ENCODE measurements around the gene DDX56. TPM values are rescaled to one million over a fixed set of nuclear protein-coding genes. Genes with fewer than 3 reads are reported as not detected.
A peak's percentile ranks its signal among the peaks of the same experiment; 100 is the strongest.

Gene DDX56
- total RNA-seq, 2 donors from 2014 or later = 32.2 to 54.1 TPM

DNA sequence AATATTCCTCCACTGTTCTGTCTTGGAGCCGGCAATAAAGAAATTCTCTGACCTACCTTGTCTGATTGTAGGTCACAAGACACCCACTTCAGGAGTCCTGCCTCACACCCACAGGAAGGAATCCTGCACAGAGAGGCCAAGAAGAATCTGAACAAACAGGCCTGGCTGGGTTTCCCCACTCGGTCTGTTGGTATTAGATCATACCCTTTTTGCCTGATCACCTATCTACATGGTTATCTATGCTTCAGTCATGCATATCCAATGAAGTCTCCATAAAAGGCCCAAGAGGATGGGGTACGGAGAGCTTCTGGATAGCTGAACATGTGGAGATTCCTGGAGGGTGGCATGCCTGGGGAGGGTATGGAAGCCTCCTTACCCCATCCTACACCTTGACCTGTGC is 45.0 kb upstream of the DDX56 start:
- no peaks in the 10 kb centered on the region for H3K27me3 ChIP-seq
- H3K9me3 ChIP-seq = no peaks in the 10 kb centered on the region
- DNase-seq = no peak
- intact Hi-C loops (cut with DNase I) = no loop called here
- peak overlapping the region in 1 of 4 donors; percentile 11 for H3K27ac ChIP-seq
- WGBS, 2 donors = 42 to 69% methylated on average over 3 of the region's 3 CpGs
- no peak for TF ChIP-seq POLR2A (IDR thresholded peaks at IDR 0.05)
- TF ChIP-seq, protein P1, sequence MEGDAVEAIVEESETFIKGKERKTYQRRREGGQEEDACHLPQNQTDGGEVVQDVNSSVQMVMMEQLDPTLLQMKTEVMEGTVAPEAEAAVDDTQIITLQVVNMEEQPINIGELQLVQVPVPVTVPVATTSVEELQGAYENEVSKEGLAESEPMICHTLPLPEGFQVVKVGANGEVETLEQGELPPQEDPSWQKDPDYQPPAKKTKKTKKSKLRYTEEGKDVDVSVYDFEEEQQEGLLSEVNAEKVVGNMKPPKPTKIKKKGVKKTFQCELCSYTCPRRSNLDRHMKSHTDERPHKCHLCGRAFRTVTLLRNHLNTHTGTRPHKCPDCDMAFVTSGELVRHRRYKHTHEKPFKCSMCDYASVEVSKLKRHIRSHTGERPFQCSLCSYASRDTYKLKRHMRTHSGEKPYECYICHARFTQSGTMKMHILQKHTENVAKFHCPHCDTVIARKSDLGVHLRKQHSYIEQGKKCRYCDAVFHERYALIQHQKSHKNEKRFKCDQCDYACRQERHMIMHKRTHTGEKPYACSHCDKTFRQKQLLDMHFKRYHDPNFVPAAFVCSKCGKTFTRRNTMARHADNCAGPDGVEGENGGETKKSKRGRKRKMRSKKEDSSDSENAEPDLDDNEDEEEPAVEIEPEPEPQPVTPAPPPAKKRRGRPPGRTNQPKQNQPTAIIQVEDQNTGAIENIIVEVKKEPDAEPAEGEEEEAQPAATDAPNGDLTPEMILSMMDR (IDR thresholded peaks at IDR 0.05) = no peak
- no peaks in the 10 kb centered on the region for H3K36me3 ChIP-seq (replicated peaks in 1 of 2; ENCODE audit: insufficient read depth in 1 of 2, low read depth in 2 of 2)
- ATAC-seq = no peak
- H3K4me1 ChIP-seq = peaks cover 38% of the 10 kb centered on the region
- H3K4me3 ChIP-seq = no peak overlapping the region

DNA sequence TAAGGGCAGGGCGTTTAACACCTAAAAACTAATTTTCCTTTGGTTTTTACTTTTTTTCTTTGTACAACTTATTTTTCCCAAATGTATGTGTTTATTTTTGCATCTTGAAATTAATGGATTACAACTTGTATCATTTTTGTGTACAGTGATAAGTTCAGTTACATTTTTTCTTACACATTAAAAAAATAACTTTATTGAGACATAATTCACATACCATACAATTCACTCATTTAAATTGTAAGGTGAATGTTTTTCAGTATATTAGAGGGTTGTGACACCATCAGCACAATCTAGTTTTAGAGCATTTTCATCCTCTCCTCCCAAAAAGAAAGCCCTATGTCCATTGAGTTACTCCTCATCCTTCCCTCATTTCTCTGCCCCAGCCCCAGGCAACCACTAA is 44.3 kb upstream of the DDX56 start:
- TF ChIP-seq POLR2A (IDR thresholded peaks at IDR 0.05) = no peak
- TF ChIP-seq, protein P1 (IDR thresholded peaks at IDR 0.05) = no peak
- Histone ChIP-seq H3K4me1 (peaks cover 36% of the 10 kb centered on the region), H3K27me3 (no peaks in the 10 kb centered on the region), H3K9me3 (no peaks in the 10 kb centered on the region), H3K36me3 (replicated peaks in 1 of 2; ENCODE audit: insufficient read depth in 1 of 2, low read depth in 2 of 2) (no peaks in the 10 kb centered on the region), H3K4me3 (no peak overlapping the region), H3K27ac (no peak overlapping the region)
- WGBS, 2 donors = 88 to 92% methylated on average over 1 of the region's 1 CpG
- DNase-seq = no peak
- ATAC-seq = no peak
- intact Hi-C loops (cut with DNase I) = no loop called here

DNA sequence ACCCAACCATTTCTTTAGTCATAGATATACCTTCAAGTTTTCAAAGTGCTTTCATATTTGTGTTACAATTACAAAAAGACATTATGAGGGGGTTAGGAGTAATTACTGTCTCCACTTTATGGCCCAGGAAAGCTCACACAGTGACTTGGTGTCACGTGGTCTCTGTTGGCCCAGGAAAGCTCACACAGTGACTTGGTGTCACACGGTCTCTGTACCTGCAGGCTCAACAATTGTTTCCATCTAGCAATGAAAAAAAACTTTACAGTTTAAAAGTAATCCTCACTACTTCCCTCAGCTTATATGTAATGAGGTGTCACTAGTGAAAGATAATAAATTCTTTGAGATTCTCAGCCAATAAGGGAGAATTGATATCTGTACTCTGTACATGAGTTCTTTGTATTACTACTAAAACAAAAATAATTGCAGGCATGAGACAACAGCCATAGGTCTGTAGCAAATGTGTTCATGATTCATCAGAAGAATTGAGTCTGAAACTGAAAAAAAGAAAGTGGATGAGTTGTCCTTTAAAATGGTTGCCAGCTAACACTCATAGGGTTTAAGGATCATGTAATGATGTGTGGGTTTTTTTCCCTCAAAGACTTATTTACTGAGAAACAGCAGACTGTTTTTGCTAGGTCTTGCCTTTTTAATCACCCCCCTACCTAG is 43.6 kb upstream of the DDX56 start:
- no peaks in the 10 kb centered on the region for H3K27me3 ChIP-seq
- intact Hi-C loops (cut with DNase I) = no loop called here
- peaks cover 29% of the 10 kb centered on the region for H3K4me1 ChIP-seq
- no peak for TF ChIP-seq POLR2A (IDR thresholded peaks at IDR 0.05)
- TF ChIP-seq, protein P1 (IDR thresholded peaks at IDR 0.05) = no peak
- DNase-seq = no peak
- WGBS, 2 donors = 50 to 67% methylated on average over 2 of the region's 2 CpGs
- no peaks in the 10 kb centered on the region for H3K36me3 ChIP-seq (replicated peaks in 1 of 2; ENCODE audit: insufficient read depth in 1 of 2, low read depth in 2 of 2)
- H3K27ac ChIP-seq = no peak overlapping the region
- ATAC-seq = no peak
- no peak overlapping the region for H3K4me3 ChIP-seq
- H3K9me3 ChIP-seq = no peaks in the 10 kb centered on the region

DNA sequence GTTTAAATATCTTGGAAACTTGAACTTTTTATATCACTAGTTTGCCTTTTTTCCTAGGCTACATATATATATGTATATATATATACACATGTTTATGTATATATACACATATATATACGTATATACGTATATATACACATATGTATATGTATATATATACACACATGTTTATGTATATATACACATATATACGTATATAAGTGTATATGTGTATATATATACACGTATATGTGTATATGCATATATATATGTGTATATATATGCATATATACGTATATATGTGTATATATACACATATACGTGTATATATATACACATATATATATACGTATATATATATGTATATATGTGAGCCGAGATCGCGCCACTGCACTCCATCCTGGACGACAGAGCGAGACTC is 42.8 kb upstream of the DDX56 start:
- Histone ChIP-seq H3K4me1 (peaks cover 21% of the 10 kb centered on the region), H3K4me3 (no peak overlapping the region), H3K27me3 (no peaks in the 10 kb centered on the region), H3K36me3 (replicated peaks in 1 of 2; ENCODE audit: insufficient read depth in 1 of 2, low read depth in 2 of 2) (no peaks in the 10 kb centered on the region), H3K9me3 (no peaks in the 10 kb centered on the region), H3K27ac (no peak overlapping the region)
- intact Hi-C loops (cut with DNase I) = no loop called here
- WGBS, 2 donors = 86% methylated on average over 12 of the region's 12 CpGs
- no peak for DNase-seq
- TF ChIP-seq, protein P1 (IDR thresholded peaks at IDR 0.05) = no peak
- no peak for TF ChIP-seq POLR2A (IDR thresholded peaks at IDR 0.05)
- ATAC-seq = no peak

DNA sequence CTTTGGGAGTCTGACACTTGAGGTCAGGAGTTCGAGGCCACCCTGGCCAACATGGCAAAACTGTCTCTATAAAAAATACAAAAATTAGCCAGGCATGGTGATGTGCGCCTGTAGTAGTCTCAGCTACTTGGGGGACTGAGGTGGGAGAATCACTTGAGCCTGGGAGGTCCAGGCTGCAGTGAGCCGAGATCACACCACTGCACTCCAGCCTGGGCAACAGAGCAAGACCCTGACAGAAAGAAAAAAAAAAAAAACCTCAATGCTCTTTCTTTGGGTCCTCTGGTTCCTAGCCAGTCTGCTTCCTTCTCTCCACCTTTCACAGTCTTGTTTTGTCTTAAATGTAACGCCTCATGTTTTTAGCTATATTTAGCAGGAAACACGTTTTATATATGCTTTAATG is 42.1 kb upstream of the DDX56 start:
- no peak for ATAC-seq
- intact Hi-C loops (cut with DNase I) = no loop called here
- no peaks in the 10 kb centered on the region for H3K9me3 ChIP-seq
- DNase-seq = no peak
- TF ChIP-seq, protein P1 (IDR thresholded peaks at IDR 0.05) = no peak
- no peak for TF ChIP-seq POLR2A (IDR thresholded peaks at IDR 0.05)
- no peaks in the 10 kb centered on the region for H3K27me3 ChIP-seq
- H3K36me3 ChIP-seq (replicated peaks in 1 of 2; ENCODE audit: insufficient read depth in 1 of 2, low read depth in 2 of 2) = no peaks in the 10 kb centered on the region
- H3K4me1 ChIP-seq = peaks cover 15% of the 10 kb centered on the region
- WGBS, 2 donors = 82 to 92% methylated on average over 5 of the region's 5 CpGs
- peak overlapping the region in 2 of 4 donors; percentile 10 to 59 for H3K27ac ChIP-seq
- no peak overlapping the region for H3K4me3 ChIP-seq
